ENCODE measurements around the gene SPIRE1.

The SPIRE1 gene

DNA sequence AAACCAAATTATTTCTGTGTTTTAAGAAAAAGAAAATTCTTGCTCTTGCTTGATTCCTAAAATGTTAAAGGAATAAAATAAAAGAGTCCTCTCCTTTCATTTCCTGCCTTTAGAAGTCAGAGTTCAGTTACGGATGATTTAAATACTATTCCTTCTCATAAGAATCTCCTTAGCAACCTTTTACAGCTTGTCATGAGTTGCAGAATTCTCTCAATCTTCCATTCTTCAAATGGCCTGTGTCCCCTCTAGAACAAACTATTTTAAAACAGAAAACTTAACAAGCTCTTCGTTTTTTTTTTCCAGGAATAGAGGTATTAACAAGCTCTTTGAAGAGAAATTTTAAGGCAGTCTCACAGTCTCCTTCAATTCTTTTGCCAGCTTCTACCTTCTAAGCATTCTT, 42.2 kb downstream of the SPIRE1 start:
- TF ChIP-seq, protein P1, sequence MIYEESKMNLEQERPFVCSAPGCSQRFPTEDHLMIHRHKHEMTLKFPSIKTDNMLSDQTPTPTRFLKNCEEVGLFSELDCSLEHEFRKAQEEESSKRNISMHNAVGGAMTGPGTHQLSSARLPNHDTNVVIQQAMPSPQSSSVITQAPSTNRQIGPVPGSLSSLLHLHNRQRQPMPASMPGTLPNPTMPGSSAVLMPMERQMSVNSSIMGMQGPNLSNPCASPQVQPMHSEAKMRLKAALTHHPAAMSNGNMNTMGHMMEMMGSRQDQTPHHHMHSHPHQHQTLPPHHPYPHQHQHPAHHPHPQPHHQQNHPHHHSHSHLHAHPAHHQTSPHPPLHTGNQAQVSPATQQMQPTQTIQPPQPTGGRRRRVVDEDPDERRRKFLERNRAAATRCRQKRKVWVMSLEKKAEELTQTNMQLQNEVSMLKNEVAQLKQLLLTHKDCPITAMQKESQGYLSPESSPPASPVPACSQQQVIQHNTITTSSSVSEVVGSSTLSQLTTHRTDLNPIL (CRISPR knock-in tag; IDR thresholded peaks at IDR 0.05; ENCODE audit: low read depth), result no peak
- TF ChIP-seq ZNF70 (CRISPR knock-in tag; IDR thresholded peaks at IDR 0.05) (no peak), TOX (CRISPR knock-in tag; IDR thresholded peaks at IDR 0.05; ENCODE audit: borderline replicate concordance) (no peak), CSDC2 (CRISPR knock-in tag; IDR thresholded peaks at IDR 0.05) (no peak), ZFP3 (CRISPR knock-in tag; IDR thresholded peaks at IDR 0.05) (no peak), RARB (CRISPR knock-in tag; IDR thresholded peaks at IDR 0.05) (no peak)
- no peak for ATAC-seq

DNA sequence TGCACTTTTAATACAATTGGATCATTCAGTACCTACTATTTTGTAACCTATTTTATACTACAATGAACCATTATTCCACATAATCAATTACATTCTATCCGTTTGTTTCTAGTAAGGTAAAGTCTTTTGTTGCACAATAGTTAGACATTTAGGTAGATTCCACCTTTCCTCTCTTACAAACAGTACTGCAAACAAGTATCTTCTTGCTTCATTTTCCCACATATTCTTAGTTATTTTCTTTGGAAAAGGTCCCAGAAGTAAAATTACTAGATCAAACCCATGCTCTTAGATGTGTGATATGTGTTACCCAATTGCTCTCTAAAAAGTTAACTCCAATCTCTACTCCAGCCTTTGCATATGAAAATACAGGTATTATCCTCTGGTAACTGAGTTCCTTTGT, 49.6 kb downstream of the SPIRE1 start:
- no peak for ATAC-seq
- TF ChIP-seq RARB (CRISPR knock-in tag; IDR thresholded peaks at IDR 0.05), result no peak
- TF ChIP-seq BACH2 (CRISPR knock-in tag; IDR thresholded peaks at IDR 0.05; ENCODE audit: borderline replicate concordance), result no peak
- TF ChIP-seq SNAI2 (CRISPR knock-in tag; IDR thresholded peaks at IDR 0.05), result no peak
- TF ChIP-seq, protein P2, sequence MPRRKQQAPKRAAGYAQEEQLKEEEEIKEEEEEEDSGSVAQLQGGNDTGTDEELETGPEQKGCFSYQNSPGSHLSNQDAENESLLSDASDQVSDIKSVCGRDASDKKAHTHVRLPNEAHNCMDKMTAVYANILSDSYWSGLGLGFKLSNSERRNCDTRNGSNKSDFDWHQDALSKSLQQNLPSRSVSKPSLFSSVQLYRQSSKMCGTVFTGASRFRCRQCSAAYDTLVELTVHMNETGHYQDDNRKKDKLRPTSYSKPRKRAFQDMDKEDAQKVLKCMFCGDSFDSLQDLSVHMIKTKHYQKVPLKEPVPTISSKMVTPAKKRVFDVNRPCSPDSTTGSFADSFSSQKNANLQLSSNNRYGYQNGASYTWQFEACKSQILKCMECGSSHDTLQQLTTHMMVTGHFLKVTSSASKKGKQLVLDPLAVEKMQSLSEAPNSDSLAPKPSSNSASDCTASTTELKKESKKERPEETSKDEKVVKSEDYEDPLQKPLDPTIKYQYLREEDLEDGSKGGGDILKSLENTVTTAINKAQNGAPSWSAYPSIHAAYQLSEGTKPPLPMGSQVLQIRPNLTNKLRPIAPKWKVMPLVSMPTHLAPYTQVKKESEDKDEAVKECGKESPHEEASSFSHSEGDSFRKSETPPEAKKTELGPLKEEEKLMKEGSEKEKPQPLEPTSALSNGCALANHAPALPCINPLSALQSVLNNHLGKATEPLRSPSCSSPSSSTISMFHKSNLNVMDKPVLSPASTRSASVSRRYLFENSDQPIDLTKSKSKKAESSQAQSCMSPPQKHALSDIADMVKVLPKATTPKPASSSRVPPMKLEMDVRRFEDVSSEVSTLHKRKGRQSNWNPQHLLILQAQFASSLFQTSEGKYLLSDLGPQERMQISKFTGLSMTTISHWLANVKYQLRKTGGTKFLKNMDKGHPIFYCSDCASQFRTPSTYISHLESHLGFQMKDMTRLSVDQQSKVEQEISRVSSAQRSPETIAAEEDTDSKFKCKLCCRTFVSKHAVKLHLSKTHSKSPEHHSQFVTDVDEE (CRISPR knock-in tag; IDR thresholded peaks at IDR 0.05), result no peak
- no peak for TF ChIP-seq TOX (CRISPR knock-in tag; IDR thresholded peaks at IDR 0.05; ENCODE audit: borderline replicate concordance)
- TF ChIP-seq ZFP30 (CRISPR knock-in tag; IDR thresholded peaks at IDR 0.05), result no peak
- TF ChIP-seq ZNF565 (CRISPR knock-in tag; conservative IDR thresholded peaks at IDR 0.05; ENCODE audit: low read depth), result no peak
- TF ChIP-seq, protein P1 (CRISPR knock-in tag; IDR thresholded peaks at IDR 0.05; ENCODE audit: low read depth), result no peak
- TF ChIP-seq ISL1 (CRISPR knock-in tag; IDR thresholded peaks at IDR 0.05), result no peak

DNA sequence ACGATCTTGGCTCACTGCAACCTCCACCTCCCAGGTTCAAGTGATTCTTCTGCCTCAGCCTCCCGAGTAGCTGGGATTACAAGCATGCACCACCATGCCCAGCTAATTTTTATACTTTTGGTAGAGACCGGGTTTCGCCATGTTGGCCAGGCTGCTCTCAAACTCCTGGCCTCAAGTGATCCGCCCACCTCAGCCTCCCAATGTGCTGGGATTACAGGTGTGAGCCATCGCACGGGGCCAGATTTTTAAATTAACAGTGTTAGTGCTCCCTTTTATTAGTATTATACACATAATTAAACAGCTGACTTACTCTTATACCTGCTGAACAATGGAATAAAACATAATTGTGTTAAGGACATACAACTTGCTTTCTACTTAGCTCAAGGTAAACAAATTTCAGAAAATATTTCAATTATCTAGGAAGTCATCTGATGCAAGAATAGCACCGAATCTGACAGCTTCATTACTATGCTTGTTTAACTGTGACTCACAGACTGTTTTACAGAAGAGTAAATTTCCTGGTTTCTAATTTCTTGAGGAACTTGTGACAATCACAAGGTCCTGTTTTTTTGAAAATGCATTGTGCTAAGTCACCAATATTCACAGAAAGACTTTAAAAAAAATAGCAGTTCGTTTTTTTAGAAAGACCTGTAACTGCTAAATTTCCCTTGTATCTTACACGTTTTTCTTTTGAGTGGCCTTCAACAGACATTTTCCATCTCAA, 51.2 kb downstream of the SPIRE1 start:
- TF ChIP-seq ARNTL (CRISPR knock-in tag; IDR thresholded peaks at IDR 0.05; ENCODE audit: borderline replicate concordance, low read depth) (no peak), BACH2 (CRISPR knock-in tag; IDR thresholded peaks at IDR 0.05; ENCODE audit: borderline replicate concordance) (no peak), PPARA (CRISPR knock-in tag; IDR thresholded peaks at IDR 0.05; ENCODE audit: borderline replicate concordance) (no peak), ZC3H10 (CRISPR knock-in tag; IDR thresholded peaks at IDR 0.05) (no peak), TOX (CRISPR knock-in tag; IDR thresholded peaks at IDR 0.05; ENCODE audit: borderline replicate concordance) (no peak), ZFP30 (CRISPR knock-in tag; IDR thresholded peaks at IDR 0.05) (no peak), ISL1 (CRISPR knock-in tag; IDR thresholded peaks at IDR 0.05) (no peak), ZNF70 (CRISPR knock-in tag; IDR thresholded peaks at IDR 0.05) (no peak), SNAI2 (CRISPR knock-in tag; IDR thresholded peaks at IDR 0.05) (no peak), ZNF565 (CRISPR knock-in tag; conservative IDR thresholded peaks at IDR 0.05; ENCODE audit: low read depth) (no peak)
- TF ChIP-seq, protein P2 (CRISPR knock-in tag; IDR thresholded peaks at IDR 0.05), result no peak
- TF ChIP-seq, protein P3, sequence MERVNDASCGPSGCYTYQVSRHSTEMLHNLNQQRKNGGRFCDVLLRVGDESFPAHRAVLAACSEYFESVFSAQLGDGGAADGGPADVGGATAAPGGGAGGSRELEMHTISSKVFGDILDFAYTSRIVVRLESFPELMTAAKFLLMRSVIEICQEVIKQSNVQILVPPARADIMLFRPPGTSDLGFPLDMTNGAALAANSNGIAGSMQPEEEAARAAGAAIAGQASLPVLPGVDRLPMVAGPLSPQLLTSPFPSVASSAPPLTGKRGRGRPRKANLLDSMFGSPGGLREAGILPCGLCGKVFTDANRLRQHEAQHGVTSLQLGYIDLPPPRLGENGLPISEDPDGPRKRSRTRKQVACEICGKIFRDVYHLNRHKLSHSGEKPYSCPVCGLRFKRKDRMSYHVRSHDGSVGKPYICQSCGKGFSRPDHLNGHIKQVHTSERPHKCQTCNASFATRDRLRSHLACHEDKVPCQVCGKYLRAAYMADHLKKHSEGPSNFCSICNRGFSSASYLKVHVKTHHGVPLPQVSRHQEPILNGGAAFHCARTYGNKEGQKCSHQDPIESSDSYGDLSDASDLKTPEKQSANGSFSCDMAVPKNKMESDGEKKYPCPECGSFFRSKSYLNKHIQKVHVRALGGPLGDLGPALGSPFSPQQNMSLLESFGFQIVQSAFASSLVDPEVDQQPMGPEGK (CRISPR knock-in tag; IDR thresholded peaks at IDR 0.05; ENCODE audit: borderline replicate concordance), result no peak
- TF ChIP-seq, protein P4, sequence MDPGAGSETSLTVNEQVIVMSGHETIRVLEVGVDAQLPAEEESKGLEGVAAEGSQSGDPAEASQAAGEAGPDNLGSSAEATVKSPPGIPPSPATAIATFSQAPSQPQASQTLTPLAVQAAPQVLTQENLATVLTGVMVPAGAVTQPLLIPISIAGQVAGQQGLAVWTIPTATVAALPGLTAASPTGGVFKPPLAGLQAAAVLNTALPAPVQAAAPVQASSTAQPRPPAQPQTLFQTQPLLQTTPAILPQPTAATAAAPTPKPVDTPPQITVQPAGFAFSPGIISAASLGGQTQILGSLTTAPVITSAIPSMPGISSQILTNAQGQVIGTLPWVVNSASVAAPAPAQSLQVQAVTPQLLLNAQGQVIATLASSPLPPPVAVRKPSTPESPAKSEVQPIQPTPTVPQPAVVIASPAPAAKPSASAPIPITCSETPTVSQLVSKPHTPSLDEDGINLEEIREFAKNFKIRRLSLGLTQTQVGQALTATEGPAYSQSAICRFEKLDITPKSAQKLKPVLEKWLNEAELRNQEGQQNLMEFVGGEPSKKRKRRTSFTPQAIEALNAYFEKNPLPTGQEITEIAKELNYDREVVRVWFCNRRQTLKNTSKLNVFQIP (CRISPR knock-in tag; IDR thresholded peaks at IDR 0.05; ENCODE audit: borderline replicate concordance, low read depth), result no peak
- ATAC-seq, result peak; percentile 65
